PFSK-1 (cell line): ENCODE results near the gene TMPRSS11E.

ENCODE experiments used
- FOXP2 ChIP-seq: optimal IDR thresholded peaks from 2 replicates; pipeline ENCODE3; 2011; ENCODE audit warnings: borderline replicate concordance, control low read depth, inconsistent platforms; ENCODE audit not compliant: insufficient read depth; ENCODE audit errors: extremely low read length, extremely low read depth
- POLR2AphosphoS5 ChIP-seq: IDR thresholded peaks from 2 replicates; pipeline ENCODE4 v1.6.1; 2012; ENCODE audit warnings: low read depth, mild to moderate bottlenecking, control low read depth, low read length, moderate library complexity
- REST ChIP-seq, 2 experiments: IDR thresholded peaks; 2 replicates each; pipeline versions ENCODE4 v1.6.1 to v1.8.0; 2011 to 2012; ENCODE audit warnings: low read depth in 2 of 2, low read length in 2 of 2, control low read depth in 1 of 2, inconsistent platforms in 1 of 2, mild to moderate bottlenecking in 1 of 2, moderate library complexity in 1 of 2; ENCODE audit not compliant: insufficient read depth in 1 of 2
- SIN3A ChIP-seq: IDR thresholded peaks from 2 replicates; pipeline ENCODE4 v1.6.1; 2012; ENCODE audit warnings: mild to moderate bottlenecking, low read length, moderate library complexity, borderline replicate concordance; ENCODE audit not compliant: insufficient read depth
- TAF1 ChIP-seq: IDR thresholded peaks from 2 replicates; pipeline ENCODE4 v1.6.1; 2012; ENCODE audit warnings: low read length, control low read depth, borderline replicate concordance; ENCODE audit not compliant: insufficient read depth

TMPRSS11E gene

GRCh38 chr4:68445111-68445510 lies 2.2 kb upstream of the TMPRSS11E start:
- TF ChIP-seq FOXP2: no peak
- TF ChIP-seq REST (IDR thresholded peaks at IDR 0.05; ENCODE audit: insufficient read depth in 1 of 2, low read depth in 2 of 2, low read length in 2 of 2): no peak
- TF ChIP-seq POLR2AphosphoS5: no peak
- TF ChIP-seq TAF1: no peak
- no peak for TF ChIP-seq SIN3A

- TF ChIP-seq FOXP2 (no peak), REST (IDR thresholded peaks at IDR 0.05; ENCODE audit: insufficient read depth in 1 of 2, low read depth in 2 of 2, low read length in 2 of 2) (no peak), TAF1 (no peak), POLR2AphosphoS5 (no peak), SIN3A (no peak)
These were observed 4.3 kb downstream of the TMPRSS11E start for GRCh38 chr4:68451246-68452211.

GRCh38 chr4:68460085-68460484 lies 12.8 kb downstream of the TMPRSS11E start:
- TF ChIP-seq TAF1 (no peak), POLR2AphosphoS5 (no peak), REST (IDR thresholded peaks at IDR 0.05; ENCODE audit: insufficient read depth in 1 of 2, low read depth in 2 of 2, low read length in 2 of 2) (no peak), SIN3A (no peak), FOXP2 (no peak)

- no peak for TF ChIP-seq FOXP2
- no peak for TF ChIP-seq TAF1
- TF ChIP-seq POLR2AphosphoS5: no peak
- no peak for TF ChIP-seq REST (IDR thresholded peaks at IDR 0.05; ENCODE audit: insufficient read depth in 1 of 2, low read depth in 2 of 2, low read length in 2 of 2)
- no peak for TF ChIP-seq SIN3A
These were observed 14.5 kb downstream of the TMPRSS11E start for GRCh38 chr4:68461790-68462189.
